ENCODE results near the gene WASHC2C.
A peak's percentile ranks its signal among the peaks of the same experiment; 100 is the strongest.
"Not testable (repeated sequence)": the region's sequence is repeated elsewhere in the genome, so short reads cannot be mapped to it uniquely, and the experiment has no call there.

WASHC2C gene, protein sequence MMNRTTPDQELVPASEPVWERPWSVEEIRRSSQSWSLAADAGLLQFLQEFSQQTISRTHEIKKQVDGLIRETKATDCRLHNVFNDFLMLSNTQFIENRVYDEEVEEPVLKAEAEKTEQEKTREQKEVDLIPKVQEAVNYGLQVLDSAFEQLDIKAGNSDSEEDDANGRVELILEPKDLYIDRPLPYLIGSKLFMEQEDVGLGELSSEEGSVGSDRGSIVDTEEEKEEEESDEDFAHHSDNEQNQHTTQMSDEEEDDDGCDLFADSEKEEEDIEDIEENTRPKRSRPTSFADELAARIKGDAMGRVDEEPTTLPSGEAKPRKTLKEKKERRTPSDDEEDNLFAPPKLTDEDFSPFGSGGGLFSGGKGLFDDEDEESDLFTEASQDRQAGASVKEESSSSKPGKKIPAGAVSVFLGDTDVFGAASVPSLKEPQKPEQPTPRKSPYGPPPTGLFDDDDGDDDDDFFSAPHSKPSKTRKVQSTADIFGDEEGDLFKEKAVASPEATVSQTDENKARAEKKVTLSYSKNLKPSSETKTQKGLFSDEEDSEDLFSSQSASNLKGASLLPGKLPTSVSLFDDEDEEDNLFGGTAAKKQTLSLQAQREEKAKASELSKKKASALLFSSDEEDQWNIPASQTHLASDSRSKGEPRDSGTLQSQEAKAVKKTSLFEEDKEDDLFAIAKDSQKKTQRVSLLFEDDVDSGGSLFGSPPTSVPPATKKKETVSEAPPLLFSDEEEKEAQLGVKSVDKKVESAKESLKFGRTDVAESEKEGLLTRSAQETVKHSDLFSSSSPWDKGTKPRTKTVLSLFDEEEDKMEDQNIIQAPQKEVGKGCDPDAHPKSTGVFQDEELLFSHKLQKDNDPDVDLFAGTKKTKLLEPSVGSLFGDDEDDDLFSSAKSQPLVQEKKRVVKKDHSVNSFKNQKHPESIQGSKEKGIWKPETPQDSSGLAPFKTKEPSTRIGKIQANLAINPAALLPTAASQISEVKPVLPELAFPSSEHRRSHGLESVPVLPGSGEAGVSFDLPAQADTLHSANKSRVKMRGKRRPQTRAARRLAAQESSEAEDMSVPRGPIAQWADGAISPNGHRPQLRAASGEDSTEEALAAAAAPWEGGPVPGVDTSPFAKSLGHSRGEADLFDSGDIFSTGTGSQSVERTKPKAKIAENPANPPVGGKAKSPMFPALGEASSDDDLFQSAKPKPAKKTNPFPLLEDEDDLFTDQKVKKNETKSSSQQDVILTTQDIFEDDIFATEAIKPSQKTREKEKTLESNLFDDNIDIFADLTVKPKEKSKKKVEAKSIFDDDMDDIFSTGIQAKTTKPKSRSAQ (N-terminal part only)

DNA sequence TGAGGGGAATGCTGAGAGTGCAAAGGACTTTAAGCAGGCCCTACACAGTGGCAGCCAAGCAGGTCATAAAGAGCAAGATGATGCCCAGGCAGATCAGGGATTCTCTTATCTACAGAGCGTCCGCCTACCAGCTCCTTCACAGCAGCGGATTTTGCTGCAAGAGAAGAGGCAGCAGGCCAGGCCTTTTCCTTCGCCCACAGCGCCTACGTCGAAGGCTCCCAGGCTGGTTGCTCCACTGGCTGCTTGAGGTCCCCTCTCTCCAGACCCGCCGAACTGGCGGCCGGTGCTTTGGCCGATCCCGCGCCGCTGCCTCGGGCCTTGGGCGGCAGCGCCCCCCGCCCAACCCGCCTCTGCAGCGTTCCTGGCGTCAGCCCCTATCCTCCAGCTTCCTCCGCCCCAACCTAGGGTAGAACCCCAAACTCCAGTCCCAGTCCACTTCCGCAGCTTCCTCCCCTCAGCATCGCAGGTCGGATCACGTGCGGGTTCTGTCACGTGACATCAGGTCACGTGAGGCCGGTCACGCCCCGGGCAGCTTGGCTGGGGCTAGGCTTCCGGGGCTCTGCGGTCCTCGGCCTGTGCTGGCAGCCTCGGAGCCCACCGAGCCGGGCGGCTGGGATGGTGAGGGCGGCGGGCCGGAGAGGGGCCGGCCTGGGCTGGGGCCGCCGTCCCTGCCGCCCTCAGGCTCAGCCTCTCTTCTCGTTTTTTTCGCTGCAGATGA lies at the start of gene WASHC2C:
WASHC2C (plus strand) TSS at position 564 of the 718 bp plus-strand sequence; CDS start at position 616, 52 bp downstream.
- H3K27ac ChIP-seq: peak within 1 kb of the TSS; percentile 82
- peak; percentile 38; the same call in 1 of the 2 replicates for TF ChIP-seq ZFX (IDR thresholded peaks at IDR 0.05)

DNA sequence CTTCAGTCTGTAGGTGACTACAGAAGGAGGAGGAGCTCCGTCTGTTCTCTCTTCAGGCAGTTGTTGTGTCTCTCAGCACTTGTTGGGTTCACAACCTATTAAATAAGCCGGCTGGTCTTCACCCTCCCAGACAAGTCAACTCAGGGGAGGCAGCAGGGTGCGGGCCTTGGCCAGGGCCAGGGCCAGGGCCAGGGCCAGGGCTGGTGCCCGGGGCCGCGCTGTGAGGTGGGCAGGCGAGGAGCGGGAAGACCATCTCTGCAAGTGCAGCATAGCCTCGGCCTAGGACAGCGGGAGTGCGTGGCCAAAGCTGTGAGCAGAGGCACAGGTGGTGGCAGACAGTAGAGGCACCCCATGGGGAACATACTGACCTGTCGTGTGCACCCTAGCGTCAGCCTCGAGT lies 48.6 kb upstream of the WASHC2C start:
- not testable (repeated sequence) for H3K27ac ChIP-seq

DNA sequence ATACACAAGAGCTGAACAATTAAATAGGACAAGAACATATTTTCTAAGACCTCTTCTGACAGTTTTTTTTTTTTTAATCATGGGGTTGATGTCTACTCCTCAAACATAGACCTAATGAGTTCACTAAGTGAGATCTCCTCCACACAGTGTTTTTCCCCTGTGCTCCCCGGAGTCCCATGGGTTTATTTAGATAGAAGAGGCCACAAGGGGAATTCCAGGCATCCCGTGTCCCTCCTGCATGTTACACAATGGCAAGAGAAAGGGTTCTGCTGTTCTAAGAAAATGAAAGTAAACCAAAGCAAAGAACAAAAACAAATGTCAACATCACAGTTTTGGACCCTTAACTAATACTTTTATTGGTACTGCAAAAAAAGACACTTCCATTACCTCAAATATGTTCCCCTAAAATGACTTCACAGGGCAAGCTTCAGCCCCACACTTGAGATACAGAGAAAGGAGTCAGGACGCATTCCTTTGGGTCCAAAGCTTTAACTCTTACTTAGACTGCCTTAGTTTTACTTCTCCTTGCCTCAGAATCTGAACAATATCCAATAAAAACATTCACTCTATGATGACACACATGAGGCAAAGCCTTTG lies 16.8 kb upstream of the WASHC2C start:
- not testable (repeated sequence) for H3K27ac ChIP-seq

DNA sequence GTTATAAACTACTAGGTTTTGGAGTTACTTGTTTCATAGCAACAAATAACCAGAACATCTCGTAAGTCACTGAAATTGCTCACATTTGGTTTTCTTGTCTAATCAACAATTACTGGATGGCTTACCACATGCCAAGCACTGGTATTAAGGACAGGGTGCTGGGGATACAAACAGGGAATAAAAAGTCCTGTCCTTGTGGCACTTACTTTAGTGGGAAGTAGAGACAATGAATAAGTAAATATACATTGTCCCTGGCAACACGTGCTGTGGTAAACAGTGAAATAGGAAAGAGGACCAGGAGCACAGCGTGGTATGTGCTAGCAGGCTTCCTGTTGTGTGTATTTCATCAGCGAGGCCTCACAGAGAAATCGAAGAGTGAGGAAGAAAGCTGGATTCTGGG lies 15.8 kb upstream of the WASHC2C start:
- H3K27ac ChIP-seq: not testable (repeated sequence)

DNA sequence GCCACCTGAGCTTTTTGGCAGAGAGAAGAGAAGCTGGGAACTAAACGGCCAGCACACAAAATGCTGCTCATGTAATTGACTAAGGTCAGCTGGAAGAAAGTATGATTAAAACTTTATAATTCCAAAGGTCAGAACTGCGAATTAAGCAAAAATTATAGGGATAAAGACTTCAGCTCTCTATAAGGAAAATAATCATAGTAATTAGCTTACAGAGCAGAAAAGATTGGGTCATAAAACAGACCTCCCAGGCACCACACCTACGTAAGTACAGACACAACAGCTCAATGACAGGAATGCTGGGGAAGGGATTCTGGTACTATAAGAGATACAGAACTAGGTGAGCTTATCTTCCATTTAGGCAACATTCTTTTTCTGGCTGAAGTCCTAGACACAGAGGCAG lies 10.0 kb upstream of the WASHC2C start:
- not testable (repeated sequence) for H3K27ac ChIP-seq

DNA sequence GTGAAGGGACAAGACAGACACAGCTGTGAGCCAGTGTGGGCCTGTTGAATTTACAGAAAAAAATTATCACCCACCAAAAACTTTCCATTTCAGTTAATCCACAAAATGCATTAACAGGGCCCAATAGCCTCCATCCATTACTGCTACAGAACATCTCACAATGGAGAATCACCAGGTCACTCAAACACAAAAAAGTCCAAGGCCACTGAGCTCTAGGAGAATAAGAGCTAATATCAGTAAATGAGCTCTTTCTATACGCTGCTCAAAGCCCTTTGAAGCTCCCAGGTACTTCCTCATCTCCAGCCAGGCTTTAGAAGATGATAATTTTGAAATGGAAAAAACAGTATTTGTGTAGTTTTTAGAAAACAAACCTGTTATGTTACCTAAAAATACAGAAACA lies 9.4 kb upstream of the WASHC2C start:
- not testable (repeated sequence) for H3K27ac ChIP-seq

DNA sequence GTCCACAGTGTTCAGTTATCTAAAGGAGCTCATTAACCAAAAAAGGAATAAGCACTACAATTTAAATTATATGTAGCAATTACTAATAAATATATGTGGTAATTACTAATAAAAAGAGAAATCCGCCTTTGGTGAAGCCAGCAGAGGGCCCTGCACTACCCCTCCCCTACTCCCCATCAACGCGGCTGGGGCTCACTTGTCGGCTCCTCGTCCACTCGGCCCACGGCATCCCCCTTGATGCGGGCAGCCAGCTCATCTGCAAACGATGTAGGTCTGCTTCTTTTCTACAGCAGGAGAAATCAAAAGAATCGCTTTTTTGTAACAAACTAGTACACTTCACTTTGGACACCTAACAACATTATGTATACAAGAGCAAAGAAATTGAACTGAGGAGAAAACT lies 5.6 kb upstream of the WASHC2C start:
- not testable (repeated sequence) for H3K27ac ChIP-seq

DNA sequence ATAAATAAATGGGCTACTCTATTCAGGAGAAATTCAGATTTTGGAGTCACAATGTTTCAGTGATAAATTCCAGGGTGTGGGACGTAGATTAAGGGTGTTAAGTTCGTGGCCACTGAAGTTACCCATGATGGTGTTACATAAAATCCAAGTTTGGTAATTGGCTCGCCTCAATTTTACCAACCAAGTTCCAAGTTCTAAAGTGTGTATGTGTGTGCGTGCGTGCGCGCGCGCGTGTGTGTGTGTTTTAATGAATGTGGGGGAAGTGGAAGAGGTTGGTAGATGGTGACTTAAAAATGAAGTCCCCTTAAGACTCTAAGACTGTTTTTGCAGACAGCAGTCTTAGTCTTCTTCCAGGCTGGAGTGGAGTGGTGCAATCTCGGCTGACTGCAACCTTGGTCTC lies 3.2 kb upstream of the WASHC2C start:
- not testable (repeated sequence) for H3K27ac ChIP-seq

DNA sequence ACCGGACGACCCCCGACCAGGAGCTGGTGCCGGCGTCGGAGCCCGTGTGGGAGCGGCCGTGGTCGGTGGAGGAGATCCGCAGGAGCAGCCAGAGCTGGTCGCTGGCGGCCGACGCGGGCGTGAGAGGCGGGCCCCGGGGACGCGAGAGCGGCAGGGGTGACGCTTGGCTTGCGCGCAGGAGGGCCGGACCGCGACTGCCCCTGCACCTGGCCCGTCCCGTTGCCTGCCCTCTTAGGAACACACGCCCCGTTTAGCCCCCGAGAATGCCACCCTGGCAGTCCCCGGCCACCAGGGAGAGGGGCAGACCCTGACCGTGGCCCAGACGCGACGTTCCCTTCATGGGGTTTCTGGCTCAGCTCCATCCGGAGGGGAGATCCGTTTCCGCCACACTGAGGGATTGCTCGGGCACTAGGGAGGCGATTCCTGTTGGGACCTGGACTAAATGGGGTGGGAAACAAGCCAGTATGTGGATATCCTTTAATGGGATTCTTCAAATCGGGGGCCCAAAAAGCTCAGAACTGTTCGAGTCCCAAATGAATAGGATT lies 427 bp downstream of the WASHC2C start:
- H3K27ac ChIP-seq: peak overlapping the region; percentile 82

DNA sequence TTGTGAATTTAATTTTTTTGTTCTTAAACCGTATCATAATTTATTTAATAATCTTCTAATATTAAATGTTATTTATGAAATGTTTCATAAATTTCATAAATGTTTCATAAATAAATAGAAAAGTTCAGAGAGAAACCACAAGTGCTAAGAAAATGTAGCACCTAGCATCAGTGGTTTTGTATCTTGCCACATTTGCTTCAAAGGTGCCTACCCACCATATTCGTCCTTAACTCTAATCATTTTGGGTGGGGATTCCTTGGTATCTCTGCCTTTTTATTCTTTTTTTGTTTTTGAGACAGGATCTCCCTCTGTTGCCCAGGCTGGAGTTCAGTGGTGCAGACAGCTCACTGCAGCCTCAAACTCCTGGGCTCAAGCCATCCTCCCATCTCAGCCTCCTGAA lies 7.4 kb downstream of the WASHC2C start:
- H3K27ac ChIP-seq: not testable (repeated sequence)

DNA sequence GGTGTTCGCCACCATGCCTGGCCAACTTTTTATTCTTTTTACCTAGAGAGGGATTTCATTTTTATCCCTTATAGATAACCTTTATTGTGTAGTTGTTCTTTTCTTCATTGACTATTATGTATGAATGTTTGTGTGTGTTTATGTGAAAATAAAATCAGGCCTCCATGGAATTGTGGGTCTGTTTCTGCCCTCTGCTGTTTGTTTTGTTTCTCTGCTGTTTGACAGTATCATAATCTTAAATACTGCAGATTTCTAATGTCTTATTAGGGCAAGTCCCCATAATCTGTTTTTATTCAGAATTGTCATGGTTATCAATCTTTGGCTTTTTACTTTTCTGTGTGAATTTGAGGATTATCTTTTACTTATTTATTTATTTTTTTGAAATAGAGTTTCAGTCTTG lies 7.8 kb downstream of the WASHC2C start:
- not testable (repeated sequence) for H3K27ac ChIP-seq

DNA sequence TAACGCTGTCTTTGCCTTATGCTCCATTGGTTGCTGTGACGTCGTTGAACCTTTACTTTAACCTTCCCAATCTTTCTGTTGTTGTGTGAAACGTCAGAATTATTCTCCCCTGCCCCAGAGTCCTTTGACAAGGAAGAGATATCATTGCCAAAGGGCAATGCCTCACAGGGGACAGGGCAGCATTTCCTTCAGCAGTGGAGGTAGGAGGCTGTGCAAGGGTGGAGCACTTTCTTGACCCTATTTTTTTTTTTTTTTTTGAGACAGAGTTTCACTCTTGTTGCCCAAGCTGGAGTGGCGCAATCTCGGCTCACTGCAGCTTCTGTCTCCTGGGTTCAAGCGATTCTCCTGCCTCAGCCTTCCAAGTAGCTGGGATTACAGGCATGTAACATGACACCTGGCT lies 14.5 kb downstream of the WASHC2C start:
- not testable (repeated sequence) for H3K27ac ChIP-seq

DNA sequence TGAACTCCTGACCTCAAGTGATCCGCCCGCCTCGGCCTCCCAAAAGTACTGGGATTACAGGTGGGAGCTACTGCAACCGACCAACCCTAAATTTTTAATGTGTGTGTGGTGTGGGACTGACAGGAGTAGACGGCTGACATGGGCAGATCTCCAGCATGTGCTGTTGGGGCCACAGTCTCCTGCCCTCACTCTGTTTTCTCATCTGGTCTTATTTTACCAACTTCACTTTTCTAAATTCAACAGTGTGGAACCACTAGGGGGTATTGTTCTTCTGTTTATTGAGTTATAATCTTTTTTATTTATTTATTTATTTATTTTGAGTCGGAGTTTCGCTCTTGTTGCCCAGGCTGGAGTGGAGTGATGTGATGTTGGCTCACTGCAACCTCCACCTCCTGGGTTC lies 14.9 kb downstream of the WASHC2C start:
- H3K27ac ChIP-seq: not testable (repeated sequence)

DNA sequence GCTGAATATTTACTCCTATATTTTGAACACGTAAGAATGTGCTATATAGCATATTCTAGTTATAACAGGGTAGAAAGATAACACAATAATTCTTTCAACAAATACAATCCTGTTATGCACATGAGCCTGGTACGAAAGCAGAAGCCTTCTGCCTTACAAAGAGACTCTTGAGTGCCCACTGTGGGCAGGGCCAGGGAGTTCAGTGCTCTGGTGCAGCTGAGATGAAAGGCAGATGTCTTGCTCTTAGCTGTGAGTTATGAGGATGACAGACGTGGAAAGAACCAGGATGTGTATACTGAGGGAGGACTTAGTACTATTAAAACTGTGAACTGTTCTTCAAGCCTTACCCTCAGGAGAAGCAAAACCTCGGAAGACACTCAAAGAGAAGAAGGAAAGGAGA lies 24.1 kb downstream of the WASHC2C start:
- H3K27ac ChIP-seq: not testable (repeated sequence)

DNA sequence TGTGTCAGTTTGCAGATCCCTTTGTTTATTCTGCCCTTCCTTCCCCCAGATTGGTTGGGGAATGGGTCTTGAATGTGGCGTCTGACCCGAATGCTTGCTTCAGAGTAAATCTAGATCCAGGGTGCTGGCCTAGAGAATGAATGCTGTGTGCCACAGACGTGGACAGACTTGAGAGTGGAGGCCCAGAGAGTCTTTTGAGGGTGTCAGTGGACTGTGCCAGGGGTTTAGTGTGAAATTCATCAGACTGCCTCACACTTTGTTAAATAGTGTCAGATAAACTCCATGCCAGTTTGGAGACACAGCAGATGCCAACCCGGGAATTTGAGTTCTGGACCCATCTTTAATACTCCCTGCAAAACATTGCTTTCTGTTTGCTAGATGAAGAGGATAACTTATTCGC lies 25.1 kb downstream of the WASHC2C start:
- H3K27ac ChIP-seq: not testable (repeated sequence)

DNA sequence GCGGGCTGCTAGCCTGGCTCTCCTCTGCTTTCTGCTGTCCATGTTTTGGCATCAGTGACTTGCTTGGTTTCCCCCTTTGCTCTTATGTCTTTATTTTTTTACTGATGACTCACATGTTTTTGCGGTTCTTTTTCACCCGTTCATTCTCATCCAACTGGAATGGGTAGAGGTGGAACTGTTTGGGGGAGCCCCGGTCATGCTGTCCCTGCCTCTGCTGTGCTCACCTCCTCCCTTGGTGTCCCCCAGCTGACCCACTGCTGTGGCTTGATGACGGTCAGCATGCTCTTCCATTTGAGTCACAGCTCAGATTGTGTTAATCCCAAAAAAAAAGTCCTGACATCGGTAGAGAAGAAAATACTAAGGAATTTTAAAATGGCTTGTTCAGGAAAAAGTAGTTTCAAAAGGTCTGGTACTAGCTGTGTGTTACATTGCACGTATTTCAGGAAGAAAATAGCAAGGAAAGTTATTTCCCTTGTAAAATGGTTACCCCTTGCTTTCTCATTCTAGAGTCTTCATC lies 27.0 kb downstream of the WASHC2C start:
- H3K27ac ChIP-seq: not testable (repeated sequence)

DNA sequence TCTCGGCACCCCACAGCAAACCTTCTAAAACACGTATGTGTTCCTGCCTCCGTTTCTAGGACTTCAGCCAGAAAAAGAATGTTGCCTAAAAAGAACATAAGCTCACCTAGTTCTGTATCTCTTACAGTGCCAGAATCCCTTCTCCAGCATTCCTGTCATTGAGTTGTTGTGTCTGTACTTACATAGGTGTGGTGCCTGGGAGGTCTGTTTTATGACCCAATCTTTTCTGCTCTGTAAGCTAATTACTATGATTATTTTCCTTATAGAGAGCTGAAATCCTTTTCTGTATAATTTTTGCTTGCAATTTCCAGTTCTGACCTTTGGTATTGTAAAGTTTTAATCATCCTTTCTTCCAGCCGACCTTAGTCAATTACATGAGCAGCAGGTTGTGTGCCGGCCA lies 28.0 kb downstream of the WASHC2C start:
- H3K27ac ChIP-seq: not testable (repeated sequence)

DNA sequence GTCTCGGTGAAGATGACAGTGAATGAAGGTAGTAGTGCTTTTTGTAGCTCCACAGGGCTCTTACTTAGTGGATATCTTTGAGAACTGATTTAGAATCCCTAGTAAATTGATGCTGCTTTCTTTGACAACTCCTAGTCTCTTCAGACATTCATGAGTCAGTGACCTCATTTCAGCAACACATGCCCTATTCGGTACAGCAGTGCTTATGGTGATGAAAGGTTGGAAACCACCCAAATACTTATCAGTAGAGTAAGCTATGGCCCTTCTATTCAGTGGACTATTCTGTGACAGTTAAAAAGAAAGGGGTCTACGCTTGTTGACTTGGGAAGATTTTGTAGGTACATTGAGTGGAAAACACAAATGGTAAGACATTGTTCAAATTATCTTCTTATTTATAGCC lies 29.0 kb downstream of the WASHC2C start:
- not testable (repeated sequence) for H3K27ac ChIP-seq

DNA sequence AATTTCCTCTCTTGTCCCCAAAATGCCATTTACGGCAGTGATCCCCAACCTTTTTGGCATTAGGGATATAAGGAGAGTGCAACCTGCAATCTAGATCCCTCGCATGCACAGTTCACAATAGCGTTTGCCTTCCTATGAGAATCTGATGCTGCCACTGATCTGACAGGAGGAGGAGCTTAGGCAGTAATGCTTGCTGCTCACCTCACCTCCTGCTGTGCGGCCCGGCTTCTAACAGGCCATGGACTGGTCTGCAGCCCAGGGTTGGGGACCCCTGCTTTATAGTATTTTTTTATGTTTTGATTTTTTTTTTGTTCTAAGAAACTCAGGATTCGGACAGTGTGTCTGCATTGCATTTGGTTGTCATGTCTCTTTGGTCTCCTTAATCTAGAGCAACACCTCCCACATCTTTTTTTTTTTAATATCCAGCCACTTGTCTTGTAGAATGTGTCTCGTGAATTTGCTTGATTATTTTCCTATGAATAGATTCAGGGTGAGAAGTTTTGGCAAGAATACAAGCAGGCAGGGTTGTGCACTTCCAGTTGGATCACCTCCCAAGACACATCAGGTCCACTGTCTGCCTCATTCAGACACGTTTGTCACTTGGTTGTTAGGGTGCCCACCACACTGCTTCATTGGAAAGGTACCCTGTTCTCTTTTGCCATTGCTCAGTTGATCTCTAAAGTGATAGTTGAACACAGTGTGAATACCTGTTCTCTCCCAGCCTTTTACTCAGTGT lies 30.8 kb downstream of the WASHC2C start:
- not testable (repeated sequence) for H3K27ac ChIP-seq

DNA sequence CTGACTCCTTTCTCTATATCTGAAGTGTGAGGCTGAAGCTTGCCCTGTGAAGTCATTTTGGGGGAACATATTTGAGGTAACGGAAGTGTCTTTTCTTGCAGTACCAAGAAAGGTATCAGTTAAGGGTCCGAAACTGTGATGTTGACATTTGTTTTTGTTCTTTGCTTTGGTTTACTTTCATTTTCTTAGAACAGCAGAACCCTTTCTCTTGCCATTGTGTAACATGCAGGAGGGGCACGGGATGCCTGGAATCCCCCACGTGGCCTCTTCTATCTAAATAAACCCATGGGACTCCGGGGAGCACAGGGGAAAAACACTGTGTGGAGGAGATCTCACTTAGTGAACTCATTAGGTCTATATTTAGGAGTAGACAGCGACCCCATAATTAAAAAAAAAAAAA lies 34.6 kb downstream of the WASHC2C start:
- not testable (repeated sequence) for H3K27ac ChIP-seq
